Embryonic facial prominence (tissue), 1 donor: Measurements from ENCODE around the gene WSCD2.

Experiments
- DNase-seq: peaks from one replicate; pipeline ENCODE4 v3.0.0-alpha.2; 2016; ENCODE audit errors: extremely low spot score

Gene WSCD2

GRCh38 chr12:108126990-108127501 is 2.0 kb upstream of the WSCD2 start:
- DNase-seq = no peak

- no peak for DNase-seq
Measured at GRCh38 chr12:108127654-108128053, 1.4 kb upstream of the WSCD2 start.

GRCh38 chr12:108128221-108129016 is 669 bp upstream of the WSCD2 start:
- DNase-seq = no peak

GRCh38 chr12:108131035-108131434 is 1.9 kb downstream of the WSCD2 start:
- DNase-seq = no peak

- no peak for DNase-seq
Measured at GRCh38 chr12:108131657-108132126, 2.6 kb downstream of the WSCD2 start.

- DNase-seq = no peak
Measured at GRCh38 chr12:108133482-108133881, 4.4 kb downstream of the WSCD2 start.

GRCh38 chr12:108134744-108135143 is 5.7 kb downstream of the WSCD2 start:
- DNase-seq = no peak

- no peak for DNase-seq
Measured at GRCh38 chr12:108135627-108136026, 6.5 kb downstream of the WSCD2 start.

GRCh38 chr12:108136697-108137096 is 7.6 kb downstream of the WSCD2 start:
- DNase-seq = no peak

- no peak for DNase-seq
Measured at GRCh38 chr12:108139454-108139853, 10.4 kb downstream of the WSCD2 start.

GRCh38 chr12:108140501-108140900 is 11.4 kb downstream of the WSCD2 start:
- no peak for DNase-seq

- DNase-seq = no peak
Measured at GRCh38 chr12:108141600-108142130, 12.6 kb downstream of the WSCD2 start.

GRCh38 chr12:108143144-108143543 is 14.1 kb downstream of the WSCD2 start:
- no peak for DNase-seq

- no peak for DNase-seq
Measured at GRCh38 chr12:108144080-108144479, 15.0 kb downstream of the WSCD2 start.

GRCh38 chr12:108145011-108145410 is 15.9 kb downstream of the WSCD2 start:
- no peak for DNase-seq

GRCh38 chr12:108146035-108146893 is 17.2 kb downstream of the WSCD2 start:
- DNase-seq = no peak

GRCh38 chr12:108147279-108147678 is 18.2 kb downstream of the WSCD2 start:
- DNase-seq = no peak

GRCh38 chr12:108148521-108149074 is 19.5 kb downstream of the WSCD2 start:
- no peak for DNase-seq

- DNase-seq = no peak
Measured at GRCh38 chr12:108150436-108150835, 21.3 kb downstream of the WSCD2 start.

- no peak for DNase-seq
Measured at GRCh38 chr12:108151533-108152169, 22.6 kb downstream of the WSCD2 start.

GRCh38 chr12:108152170-108152538 is 23.1 kb downstream of the WSCD2 start:
- DNase-seq = no peak

- no peak for DNase-seq
Measured at GRCh38 chr12:108156717-108157116, 27.6 kb downstream of the WSCD2 start.
